GM23338 (cell line): ENCODE results near the gene CSPG4. TPM values are rescaled to one million over a fixed set of nuclear protein-coding genes. Genes with fewer than 3 reads are reported as not detected.

Experiments
- ATAC-seq: fragments of 200-7000 bp; cut with Tn5 transposase; 3 replicates; pipeline ENCODE4 v1.9.1; 2020
- DNase-seq: peaks from one replicate; pipeline ENCODE4 v3.0.0-alpha.2; 2015; ENCODE audit warnings: low spot score
- H2AFZ ChIP-seq: fragments of 200-600 bp; sonication (generic); 2 replicates; pipeline ENCODE4 v1.8.0; 2016; ENCODE audit warnings: antibody characterized with exemption, mild to moderate bottlenecking, moderate library complexity
- H3F3A ChIP-seq: fragments of 200-600 bp; sonication (generic); replicated peaks from 2 replicates; pipeline ENCODE4 v1.8.0; 2017; ENCODE audit warnings: antibody characterized with exemption, mixed run types, low read depth
- H3K27ac ChIP-seq: fragments of 200-600 bp; sonication (generic); 2 replicates; pipeline ENCODE4 v1.6.1; 2016; ENCODE audit warnings: low read depth
- H3K27me3 ChIP-seq: fragments of 200-600 bp; sonication (generic); 2 replicates; pipeline ENCODE4 v1.8.0; 2016; ENCODE audit warnings: mild to moderate bottlenecking, mixed run types, moderate library complexity; ENCODE audit not compliant: insufficient read depth
- H3K36me3 ChIP-seq: fragments of 200-600 bp; sonication (generic); 2 replicates; pipeline ENCODE4 v1.8.0; 2016; ENCODE audit warnings: mild to moderate bottlenecking; ENCODE audit not compliant: insufficient read depth
- H3K4me1 ChIP-seq: fragments of 200-600 bp; sonication (generic); 2 replicates; pipeline ENCODE4 v1.8.0; 2016; ENCODE audit warnings: mild to moderate bottlenecking, moderate library complexity; ENCODE audit not compliant: insufficient read depth
- H3K4me2 ChIP-seq: fragments of 200-600 bp; sonication (generic); 2 replicates; pipeline ENCODE4 v1.7.1; 2017; ENCODE audit warnings: mixed run types
- H3K4me3 ChIP-seq: fragments of 200-600 bp; sonication (generic); 2 replicates; pipeline ENCODE4 v1.6.1; 2016; ENCODE audit warnings: mixed run types
- H3K79me2 ChIP-seq: fragments of 200-600 bp; sonication (generic); replicated peaks from 2 replicates; pipeline ENCODE4 v1.8.0; 2017; ENCODE audit warnings: mild to moderate bottlenecking; ENCODE audit not compliant: insufficient read depth
- H3K9me2 ChIP-seq: fragments of 200-600 bp; sonication (generic); 2 replicates; pipeline ENCODE4 v1.8.0; 2017; ENCODE audit not compliant: insufficient read depth
- H4K20me1 ChIP-seq: fragments of 200-600 bp; sonication (generic); replicated peaks from 2 replicates; pipeline ENCODE4 v1.8.0; 2017; ENCODE audit warnings: mild to moderate bottlenecking; ENCODE audit not compliant: insufficient read depth
- H3K27ac Mint-ChIP-seq: 2 replicates; pipeline ENCODE4 v1.8.0; 2020; ENCODE audit warnings: inconsistent platforms, mild to moderate bottlenecking, moderate library complexity, mixed read lengths
- H3K27me3 Mint-ChIP-seq: 3 replicates; pipeline ENCODE4 v1.8.0; 2022; ENCODE audit warnings: low read depth, mild to moderate bottlenecking, moderate library complexity, mixed read lengths, inconsistent platforms; ENCODE audit not compliant: insufficient read depth, poor library complexity
- H3K36me3 Mint-ChIP-seq: 3 replicates; pipeline ENCODE4 v1.8.0; 2021; ENCODE audit warnings: low read depth, mild to moderate bottlenecking, inconsistent platforms, moderate library complexity, mixed read lengths
- H3K4me1 Mint-ChIP-seq: 3 replicates; pipeline ENCODE4 v1.8.0; 2020; ENCODE audit warnings: mild to moderate bottlenecking, inconsistent platforms, mixed read lengths
- H3K4me3 Mint-ChIP-seq: 3 replicates; pipeline ENCODE4 v1.8.0; 2021; ENCODE audit warnings: moderate library complexity, mild to moderate bottlenecking, inconsistent platforms, mixed read lengths
- H3K9me3 Mint-ChIP-seq: 3 replicates; pipeline ENCODE4 v1.8.0; 2020; ENCODE audit warnings: moderate library complexity, mild to moderate bottlenecking, inconsistent platforms, mixed read lengths
- CREB1 ChIP-seq: fragments of 250-450 bp; sonication (Bioruptor Pico); IDR thresholded peaks from 2 replicates; pipeline ENCODE4 v1.5.0; 2020; ENCODE audit warnings: low read depth, mild to moderate bottlenecking, moderate library complexity
- CTCF ChIP-seq, 2 experiments: fragments of 200-600 bp in 1 of 2; sonication (generic) in 1 of 2; conservative IDR thresholded peaks; 2 replicates each; pipeline versions ENCODE4 v1.5.1 to v1.6.1; 2016 to 2017; ENCODE audit warnings: antibody characterized with exemption in 2 of 2, low read depth in 2 of 2, mild to moderate bottlenecking in 2 of 2, moderate library complexity in 1 of 2
- ETS1 ChIP-seq: IDR thresholded peaks from 2 replicates; pipeline ENCODE4 v1.6.1; 2016; ENCODE audit warnings: antibody characterized with exemption
- EZH2 ChIP-seq: fragments of 200-600 bp; sonication (generic); IDR thresholded peaks from one replicate; pipeline ENCODE4 v1.8.0; 2017; ENCODE audit warnings: antibody characterized with exemption, mild to moderate bottlenecking, low read depth; ENCODE audit not compliant: unreplicated experiment
- EZH2phosphoT487 ChIP-seq: fragments of 200-600 bp; sonication (generic); IDR thresholded peaks from one replicate; pipeline ENCODE4 v1.8.1; 2018; ENCODE audit warnings: antibody characterized with exemption; ENCODE audit not compliant: unreplicated experiment
- JUNB ChIP-seq: IDR thresholded peaks from one replicate; pipeline ENCODE4 v1.6.1; 2016; ENCODE audit warnings: antibody characterized with exemption; ENCODE audit not compliant: unreplicated experiment
- NANOG ChIP-seq: IDR thresholded peaks from 2 replicates; pipeline ENCODE4 v1.6.1; 2016; ENCODE audit warnings: antibody characterized with exemption, borderline replicate concordance
- POLR2AphosphoS5 ChIP-seq: IDR thresholded peaks from 2 replicates; pipeline ENCODE4 v1.6.1; 2016; ENCODE audit warnings: antibody characterized with exemption, low read depth
- REST ChIP-seq: IDR thresholded peaks from one replicate; pipeline ENCODE4 v1.6.1; 2018; ENCODE audit warnings: antibody characterized with exemption; ENCODE audit not compliant: unreplicated experiment
- STAT1 ChIP-seq: IDR thresholded peaks from one replicate; pipeline ENCODE4 v1.6.1; 2016; ENCODE audit warnings: antibody characterized with exemption; ENCODE audit not compliant: unreplicated experiment
- ZNF114 ChIP-seq: fragments of 250-450 bp; sonication (Bioruptor Pico); IDR thresholded peaks from 2 replicates; pipeline ENCODE4 v1.5.0; 2020; ENCODE audit warnings: mild to moderate bottlenecking, moderate library complexity
- ZNF331 ChIP-seq: fragments of 250-450 bp; sonication (Bioruptor Pico); IDR thresholded peaks from 2 replicates; pipeline ENCODE4 v1.5.0; 2020; ENCODE audit warnings: low read depth, mild to moderate bottlenecking, moderate library complexity
- ZNF462 ChIP-seq: fragments of 250-450 bp; sonication (Bioruptor Pico); IDR thresholded peaks from 2 replicates; pipeline ENCODE4 v1.5.0; 2020; ENCODE audit warnings: mild to moderate bottlenecking, moderate library complexity
- polyA plus RNA-seq: library from polyadenylated mRNA; unstranded; fragments of >200 nt; fragmentation: Nextera tagmentation; extraction: Ambion mirVana; gene quantifications from 2 replicates; pipeline ENCODE4 v1.2.1, GENCODE V29; 2016
- total RNA-seq: library from RNA; depleted of rRNA; stranded (reverse); fragments of >200 nt; shearing (Covaris generic); gene quantifications from 2 replicates; pipeline ENCODE4 v1.2.3, GENCODE V29; 2014

Gene CSPG4
- total and polyA plus RNA-seq, 2 experiments from 2014 or later, result 0.27 to 4.0 TPM

- no peaks in the 10 kb centered on the region; the same call in 2 of the 3 replicates for H3K36me3 Mint-ChIP-seq
- peaks cover 26% of the 10 kb centered on the region for H3K27me3 Mint-ChIP-seq
- H3K4me3 ChIP-seq, result no peak overlapping the region
- H3K4me2 ChIP-seq, result no peak overlapping the region
- no peak overlapping the region; the same call in 2 of the 3 replicates for H3K4me3 Mint-ChIP-seq
- no peaks in the 10 kb centered on the region for H3K27me3 ChIP-seq
- H3K4me1 Mint-ChIP-seq, result peaks cover 38% of the 10 kb centered on the region
- no peaks in the 10 kb centered on the region; the same call in 2 of the 3 replicates for H3K9me3 Mint-ChIP-seq
- no peak overlapping the region for H3K27ac Mint-ChIP-seq
- no peak overlapping the region for H3K27ac ChIP-seq
- no peak for TF ChIP-seq CREB1
- TF ChIP-seq EZH2phosphoT487, result no peak
- TF ChIP-seq NANOG, result no peak
- TF ChIP-seq STAT1, result no peak
- no peak for TF ChIP-seq ZNF114 (CRISPR knock-in tag)
- no peak for TF ChIP-seq EZH2
- no peak for TF ChIP-seq ETS1
- no peak for TF ChIP-seq ZNF331 (CRISPR knock-in tag)
- TF ChIP-seq JUNB, result no peak
- TF ChIP-seq POLR2AphosphoS5, result no peak
- no peak for TF ChIP-seq CTCF (conservative IDR thresholded peaks at IDR 0.05; ENCODE audit: low read depth in 2 of 2)
- no peak for TF ChIP-seq ZNF462 (CRISPR knock-in tag)
- no peak for TF ChIP-seq REST
- no peaks in the 10 kb centered on the region for H3F3A ChIP-seq
- no peaks in the 10 kb centered on the region for H3K9me2 ChIP-seq
- DNase-seq (no peak), ATAC-seq (no peak; the same call in 2 of the 3 replicates)
- H2AFZ ChIP-seq, result no peak overlapping the region
- H3K36me3 ChIP-seq, result no peaks in the 10 kb centered on the region
- no peaks in the 10 kb centered on the region for H3K79me2 ChIP-seq
- H3K4me1 ChIP-seq, result no peaks in the 10 kb centered on the region; the same call in 1 of the 2 replicates
- no peaks in the 10 kb centered on the region for H4K20me1 ChIP-seq
Measured at GRCh38 chr15:75732177-75732808, 19.6 kb upstream of the CSPG4 start.
